HG02852 (cell line): ENCODE data around the gene ADCY2.

Source experiments
- ATAC-seq: cut with Tn5 transposase; IDR thresholded peaks from one replicate; pipeline ENCODE4 v1.9.1; 2021; ENCODE audit warnings: mild to moderate bottlenecking, moderate library complexity; ENCODE audit not compliant: unreplicated experiment

Gene ADCY2

DNA sequence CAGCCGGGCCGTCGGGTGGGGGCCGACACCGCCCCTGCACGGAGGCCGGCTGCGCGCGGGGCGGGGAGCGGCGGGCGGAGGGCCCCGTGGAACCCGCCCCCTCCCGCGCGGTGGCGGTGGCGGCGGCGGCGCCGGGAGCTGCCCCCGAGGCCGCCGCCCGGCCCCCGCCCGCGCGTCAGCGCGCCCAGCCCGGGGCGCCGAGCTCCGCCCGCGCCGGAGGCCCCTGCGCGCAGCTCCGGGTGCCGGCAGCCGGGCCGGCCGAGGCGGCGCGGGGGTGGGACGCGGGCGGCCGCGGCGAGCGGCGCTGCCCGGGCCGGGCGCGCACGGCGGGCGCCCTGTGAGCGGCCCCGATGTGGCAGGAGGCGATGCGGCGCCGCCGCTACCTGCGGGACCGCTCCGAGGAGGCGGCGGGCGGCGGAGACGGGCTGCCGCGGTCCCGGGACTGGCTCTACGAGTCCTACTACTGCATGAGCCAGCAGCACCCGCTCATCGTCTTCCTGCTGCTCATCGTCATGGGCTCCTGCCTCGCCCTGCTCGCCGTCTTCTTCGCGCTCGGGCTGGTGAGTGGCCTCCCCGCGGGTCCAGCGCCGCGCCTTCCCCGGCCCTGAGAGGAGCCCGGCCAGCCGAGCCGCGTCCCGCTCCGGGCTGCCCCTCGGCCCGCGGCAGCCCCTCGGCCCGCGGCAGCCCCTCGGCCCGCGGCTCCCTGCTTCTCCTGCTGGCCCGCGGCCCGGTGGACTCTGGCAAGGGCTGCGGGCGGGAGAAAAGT is at the start of gene ADCY2:
Gene ADCY2, plus strand, starts transcription at position 192 of the 766 bp plus-strand sequence. Its CDS starts 159 bp downstream, at position 351.
- no peak for ATAC-seq

- ATAC-seq, result no peak
Measured at GRCh38 chr5:7347377-7347776, 48.6 kb upstream of the ADCY2 start.

GRCh38 chr5:7348168-7348854 is 47.6 kb upstream of the ADCY2 start:
- no peak for ATAC-seq

DNA sequence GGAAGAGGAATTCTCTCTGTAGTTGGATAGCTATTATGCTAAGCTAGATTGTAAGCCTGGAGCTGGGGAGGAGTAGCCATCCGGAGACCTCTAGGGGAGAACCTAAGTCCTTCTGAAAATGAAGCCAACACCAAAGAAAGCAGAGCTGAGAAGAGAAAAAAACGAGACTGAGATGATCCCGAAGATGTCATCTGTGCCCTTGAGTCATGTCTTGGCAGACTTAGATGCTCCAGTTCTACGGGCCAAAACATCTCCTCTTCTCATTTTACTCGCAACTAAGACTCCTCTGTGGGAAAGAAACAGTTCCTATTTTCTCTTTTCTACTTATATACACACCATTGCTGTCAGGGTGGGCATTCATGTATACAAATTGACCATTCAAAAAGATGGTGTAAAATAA is 34.3 kb upstream of the ADCY2 start:
- no peak for ATAC-seq

- no peak for ATAC-seq
Measured at GRCh38 chr5:7363067-7363677, 32.8 kb upstream of the ADCY2 start.

DNA sequence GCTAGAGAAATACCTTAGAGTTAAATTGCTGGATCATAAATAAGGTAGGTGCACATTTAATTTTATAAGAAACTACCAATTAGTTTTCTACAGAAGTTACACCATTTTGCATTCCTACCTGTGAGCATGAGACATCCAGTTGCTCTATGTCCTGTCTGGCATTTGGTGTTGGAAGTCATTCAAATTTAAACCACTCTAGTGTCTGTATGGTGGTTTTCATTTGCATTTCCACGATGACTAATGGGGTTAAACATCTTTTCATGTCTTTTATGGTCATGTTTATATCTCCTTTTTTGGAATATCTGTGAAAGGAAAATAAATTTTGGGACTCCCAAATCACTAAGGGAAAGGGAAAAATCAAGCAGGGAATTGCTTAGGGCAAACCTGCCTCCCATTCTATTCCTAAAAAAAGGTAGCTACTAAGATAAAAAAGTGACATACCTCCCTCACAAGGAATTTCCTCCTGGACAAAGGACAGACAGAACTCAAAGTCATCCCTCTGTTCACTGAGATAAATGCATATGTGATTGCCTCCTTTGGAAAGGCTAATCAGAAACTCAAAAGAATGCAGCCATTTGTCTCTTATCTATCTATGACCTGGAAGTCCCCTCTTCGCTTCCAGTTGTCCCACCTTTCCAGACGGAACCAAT is 31.6 kb upstream of the ADCY2 start:
- ATAC-seq, result no peak

DNA sequence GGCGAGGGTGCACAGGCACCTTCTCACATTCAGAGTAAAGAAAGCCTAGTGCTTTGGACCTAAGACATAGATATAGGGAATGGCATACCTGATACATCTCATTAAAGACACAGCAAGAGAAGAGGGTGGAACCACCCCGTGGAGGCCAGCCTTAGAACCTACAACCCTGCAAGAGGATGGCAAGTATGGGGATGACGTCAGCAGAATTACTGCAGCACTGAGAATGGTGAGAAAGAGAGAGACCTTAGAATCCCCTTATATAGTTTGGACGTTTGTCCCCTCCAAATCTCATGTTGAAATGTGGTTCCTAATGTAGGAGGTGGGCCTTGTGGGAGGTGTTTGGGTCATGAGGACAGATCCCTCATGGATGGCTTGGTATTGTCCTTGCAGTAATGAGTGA is 28.2 kb upstream of the ADCY2 start:
- ATAC-seq, result no peak

DNA sequence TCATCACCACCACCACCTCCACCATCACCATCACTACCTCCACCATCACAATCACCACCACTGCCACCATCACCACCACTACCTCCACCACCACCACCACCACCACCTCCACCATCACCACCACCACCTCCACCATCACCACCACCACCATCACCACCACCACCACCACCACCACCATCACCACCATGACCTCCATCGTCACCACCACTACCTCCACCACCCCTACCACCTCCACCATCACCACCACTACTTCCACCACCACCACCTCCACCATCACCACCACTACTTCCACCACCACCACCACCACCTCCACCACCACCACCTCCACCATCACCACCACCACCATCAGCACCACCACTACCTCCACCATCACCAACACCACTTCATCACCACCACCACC is 23.5 kb upstream of the ADCY2 start:
- ATAC-seq, result no peak

- no peak for ATAC-seq
Measured at GRCh38 chr5:7374186-7374585, 21.8 kb upstream of the ADCY2 start.

- no peak for ATAC-seq
Measured at GRCh38 chr5:7375457-7375856, 20.5 kb upstream of the ADCY2 start.

DNA sequence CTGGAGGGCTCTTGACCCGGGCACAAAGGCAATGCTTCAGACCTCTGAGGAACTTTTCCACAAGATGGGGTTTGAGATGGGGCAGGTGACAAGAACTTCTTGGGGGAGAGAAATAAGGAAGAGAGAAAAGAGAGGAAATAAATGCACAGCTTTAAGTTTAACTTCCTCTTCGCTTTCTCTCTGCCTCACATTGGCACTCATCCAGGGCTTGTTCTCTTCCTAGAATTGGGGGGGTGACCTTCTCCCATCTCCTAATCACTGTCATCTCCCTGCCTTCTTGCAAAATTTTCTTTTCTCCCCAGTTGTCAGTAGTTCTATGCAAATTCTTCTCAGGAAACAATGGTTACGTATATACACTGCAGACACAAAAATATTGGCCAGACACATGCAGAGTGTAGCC is 19.1 kb upstream of the ADCY2 start:
- no peak for ATAC-seq

- no peak for ATAC-seq
Measured at GRCh38 chr5:7377761-7378160, 18.2 kb upstream of the ADCY2 start.

DNA sequence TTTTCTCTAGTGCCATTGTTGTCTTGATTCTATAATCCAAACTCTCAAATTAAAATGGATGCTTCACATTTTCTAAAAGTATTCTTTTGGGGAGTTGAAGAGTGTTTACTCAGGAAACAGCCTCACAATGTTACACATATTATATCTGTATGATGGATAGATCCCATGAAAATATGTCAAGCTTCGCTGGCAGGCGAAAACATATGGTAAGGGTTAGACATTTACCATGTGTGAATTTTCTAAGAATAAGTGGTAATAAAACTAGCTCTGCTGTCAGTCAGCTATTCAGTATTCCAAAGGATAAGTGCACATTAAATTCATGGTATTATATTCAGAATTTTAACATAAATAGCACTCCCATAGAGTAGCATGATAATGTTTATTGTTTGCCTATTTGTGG is 13.3 kb upstream of the ADCY2 start:
- no peak for ATAC-seq

- no peak for ATAC-seq
Measured at GRCh38 chr5:7385681-7386080, 10.3 kb upstream of the ADCY2 start.

- ATAC-seq, result no peak
Measured at GRCh38 chr5:7388553-7388952, 7.4 kb upstream of the ADCY2 start.

DNA sequence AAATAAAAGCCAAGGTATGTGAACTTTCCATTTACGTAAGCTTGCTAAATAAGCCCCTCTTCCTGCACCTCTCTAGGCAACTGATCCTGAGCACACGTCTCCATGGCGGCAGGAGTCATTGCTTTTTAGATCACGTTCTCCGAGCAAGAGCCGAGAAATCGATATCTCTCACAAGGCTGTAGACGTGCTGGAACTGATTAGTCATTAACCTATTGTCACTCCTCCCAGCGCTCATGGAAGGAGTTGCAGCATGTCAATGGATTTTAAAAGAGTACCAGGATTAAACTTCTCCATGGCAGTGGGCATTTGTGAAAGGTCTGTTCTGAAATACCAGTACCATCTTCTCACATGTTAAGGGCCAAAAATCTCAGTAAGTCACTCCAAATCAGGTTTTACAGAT is 4.7 kb upstream of the ADCY2 start:
- ATAC-seq, result no peak

DNA sequence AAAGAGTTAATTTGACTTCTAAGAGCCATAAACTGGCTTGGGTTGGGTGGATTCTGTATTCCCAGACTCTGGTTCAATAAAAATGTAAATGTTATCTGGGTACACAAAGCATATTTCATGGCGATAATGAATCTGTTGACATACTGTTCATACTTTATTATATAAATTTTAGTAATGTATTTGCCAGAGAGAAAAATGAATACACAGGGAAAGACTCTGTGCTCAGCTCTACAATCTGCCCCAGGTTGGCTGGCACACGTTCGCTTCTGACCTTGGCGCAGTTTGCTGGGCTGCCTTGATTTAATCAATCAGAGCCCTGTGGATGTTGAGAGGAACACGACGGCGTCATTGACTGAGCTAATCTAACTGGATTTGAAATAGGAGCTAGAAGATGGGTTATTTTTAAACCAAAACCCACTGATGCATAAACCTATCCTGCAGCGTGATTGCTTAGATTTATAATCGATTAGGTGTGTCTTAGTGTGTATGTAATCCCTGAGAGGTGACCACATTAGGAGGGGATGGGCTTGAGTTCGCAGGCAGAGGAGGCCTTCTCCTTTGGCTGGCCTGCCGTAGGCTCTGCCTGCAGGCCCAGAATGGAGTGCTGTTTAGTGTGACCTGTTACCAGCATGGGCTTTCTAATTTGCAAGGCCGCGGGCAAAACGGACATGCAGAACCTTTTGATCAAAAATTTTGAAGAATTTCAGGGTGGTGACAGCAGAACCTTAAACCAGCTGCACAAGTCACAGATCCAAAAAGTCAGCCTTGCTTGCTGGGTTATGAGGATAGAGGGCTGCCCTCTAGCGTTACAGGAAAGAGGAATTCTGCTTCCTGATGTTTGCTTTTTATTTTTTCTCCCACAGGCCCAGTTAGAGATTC is 3.9 kb upstream of the ADCY2 start:
- ATAC-seq, result no peak

- no peak for ATAC-seq
Measured at GRCh38 chr5:7392693-7393024, 3.3 kb upstream of the ADCY2 start.

- no peak for ATAC-seq
Measured at GRCh38 chr5:7393921-7394799, 1.8 kb upstream of the ADCY2 start.

DNA sequence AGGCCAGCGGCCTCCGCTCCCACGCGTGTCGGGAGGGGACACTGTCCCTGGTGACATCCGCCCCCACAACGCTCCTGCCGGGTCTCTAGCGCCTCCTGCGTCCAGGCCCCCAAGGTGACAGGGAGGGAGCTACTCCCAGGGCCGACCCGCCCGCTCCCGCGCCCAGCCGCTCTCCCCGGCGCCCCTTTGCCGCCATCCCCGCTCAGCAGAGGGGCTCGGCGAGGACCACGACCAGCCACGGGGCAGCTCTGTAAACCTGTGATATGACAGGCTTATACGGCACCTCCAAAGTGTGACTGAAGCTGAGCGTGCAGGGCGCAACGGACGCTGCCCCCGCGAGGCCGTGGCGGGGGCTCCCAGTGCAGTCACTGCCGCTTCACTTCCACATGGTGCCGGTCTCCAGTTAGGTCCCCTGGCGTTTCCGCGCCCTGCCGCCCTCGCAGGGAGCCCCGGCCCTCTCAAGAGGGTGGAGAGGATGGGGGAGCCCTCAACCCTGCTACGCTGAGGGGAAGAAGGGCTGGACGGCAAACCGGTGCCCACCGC is 978 bp upstream of the ADCY2 start:
- ATAC-seq, result no peak
